WTC11 (cell line): ENCODE results near the gene LHPP. TPM values are rescaled to one million over a fixed set of nuclear protein-coding genes. Genes with fewer than 3 reads are reported as not detected.

Source experiments
- ATAC-seq: fragments of 200-7000 bp; cut with Tn5 transposase; 2 replicates; pipeline ENCODE4 v1.10.0; 2021; ENCODE audit warnings: mild to moderate bottlenecking, moderate library complexity
- CTCF ChIA-PET: fragments of 300-600 bp; sonication (Branson Sonifier 250); formaldehyde crosslinking; loops from one replicate; lab custom pipeline; 2021; ENCODE audit warnings: antibody characterized with exemption; lab: Charles Lee
- POLR2A ChIA-PET: fragments of 350-600 bp; sonication (Branson Sonifier 250); formaldehyde crosslinking; loops from one replicate; lab custom pipeline; 2021; ENCODE audit warnings: antibody characterized with exemption; lab: Charles Lee
- DNase-seq: peaks from one replicate; pipeline ENCODE4 v3.0.0; 2021; ENCODE audit warnings: low spot score
- H3K27ac Mint-ChIP-seq: 2 replicates; pipeline ENCODE4 v1.8.0; 2021; ENCODE audit warnings: mixed read lengths
- H3K27me3 Mint-ChIP-seq: 2 replicates; pipeline ENCODE4 v1.8.0; 2021; ENCODE audit warnings: low read depth, mild to moderate bottlenecking, moderate library complexity, mixed read lengths
- H3K36me3 Mint-ChIP-seq: 2 replicates; pipeline ENCODE4 v1.8.0; 2021; ENCODE audit warnings: mixed read lengths
- H3K4me1 Mint-ChIP-seq: 2 replicates; pipeline ENCODE4 v1.8.0; 2022; ENCODE audit warnings: mixed read lengths
- H3K4me3 Mint-ChIP-seq: 2 replicates; pipeline ENCODE4 v1.8.0; 2021; ENCODE audit warnings: mild to moderate bottlenecking, moderate library complexity, mixed read lengths
- H3K9me3 Mint-ChIP-seq: 2 replicates; pipeline ENCODE4 v1.8.0; 2021; ENCODE audit warnings: mixed read lengths
- ARID4B ChIP-seq: sonication (generic); formaldehyde crosslinking; IDR thresholded peaks from 2 replicates; pipeline ENCODE4 v1.8.0; 2023; ENCODE audit warnings: missing genetic modification reagents, mild to moderate bottlenecking, borderline replicate concordance
- CBFB ChIP-seq: sonication (generic); formaldehyde crosslinking; IDR thresholded peaks from 2 replicates; pipeline ENCODE4 v1.8.1; 2022; ENCODE audit warnings: mild to moderate bottlenecking, low read depth, missing genetic modification reagents
- CREB1 ChIP-seq: sonication (generic); formaldehyde crosslinking; IDR thresholded peaks from 2 replicates; pipeline ENCODE4 v1.8.0; 2023; ENCODE audit warnings: mild to moderate bottlenecking, missing genetic modification reagents
- CTCF ChIP-seq: fragments of 200-600 bp; IDR thresholded peaks from 2 replicates; pipeline ENCODE4 v1.8.0; 2022; ENCODE audit warnings: antibody characterized with exemption
- E2F5 ChIP-seq: sonication (generic); formaldehyde crosslinking; IDR thresholded peaks from 2 replicates; pipeline ENCODE4 v1.8.1; 2022; ENCODE audit warnings: mild to moderate bottlenecking, moderate library complexity, missing genetic modification reagents
- FOXP4 ChIP-seq: sonication (generic); formaldehyde crosslinking; IDR thresholded peaks from 2 replicates; pipeline ENCODE4 v1.8.0; 2022; ENCODE audit warnings: mild to moderate bottlenecking, missing genetic modification reagents
- GABPB1 ChIP-seq: sonication (generic); formaldehyde crosslinking; IDR thresholded peaks from 2 replicates; pipeline ENCODE4 v1.8.1; 2023; ENCODE audit warnings: mild to moderate bottlenecking, missing genetic modification reagents
- IRF2 ChIP-seq: sonication (generic); formaldehyde crosslinking; IDR thresholded peaks from 2 replicates; pipeline ENCODE4 v1.8.0; 2022; ENCODE audit warnings: low read depth, missing genetic modification reagents, borderline replicate concordance
- MLX ChIP-seq: sonication (generic); formaldehyde crosslinking; IDR thresholded peaks from 2 replicates; pipeline ENCODE4 v1.8.1; 2023; ENCODE audit warnings: mild to moderate bottlenecking, missing genetic modification reagents, moderate library complexity
- NFE2L1 ChIP-seq: sonication (generic); formaldehyde crosslinking; IDR thresholded peaks from 2 replicates; pipeline ENCODE4 v1.8.1; 2023; ENCODE audit warnings: missing genetic modification reagents
- PRDM15 ChIP-seq: sonication (generic); formaldehyde crosslinking; IDR thresholded peaks from 2 replicates; pipeline ENCODE4 v1.8.0; 2022; ENCODE audit warnings: missing genetic modification reagents
- TEAD1 ChIP-seq: sonication (generic); formaldehyde crosslinking; IDR thresholded peaks from 2 replicates; pipeline ENCODE4 v1.8.0; 2022; ENCODE audit warnings: mild to moderate bottlenecking, missing genetic modification reagents
- USF1 ChIP-seq: sonication (generic); formaldehyde crosslinking; IDR thresholded peaks from 2 replicates; pipeline ENCODE4 v1.8.0; 2022; ENCODE audit warnings: mild to moderate bottlenecking, missing genetic modification reagents
- ZNF138 ChIP-seq: sonication (generic); formaldehyde crosslinking; conservative IDR thresholded peaks from 2 replicates; pipeline ENCODE4 v1.8.1; 2022; ENCODE audit warnings: mild to moderate bottlenecking, moderate library complexity, missing genetic modification reagents
- ZNF263 ChIP-seq: sonication (generic); formaldehyde crosslinking; IDR thresholded peaks from 2 replicates; pipeline ENCODE4 v1.8.1; 2022; ENCODE audit warnings: low read depth, mild to moderate bottlenecking, moderate library complexity, missing genetic modification reagents
- ZSCAN18 ChIP-seq: fragments of 250-450 bp; sonication (Bioruptor Pico); IDR thresholded peaks from 2 replicates; pipeline ENCODE4 v2.1.2; 2022; ENCODE audit warnings: mild to moderate bottlenecking, moderate library complexity
- total RNA-seq: library from RNA; stranded (reverse); gene quantifications from 3 replicates; pipeline ENCODE4 v1.2.3, GENCODE V29; 2021

LHPP gene
- total RNA-seq, 1 experiment from 2014 or later: 33.2 TPM

GRCh38 chr10:124604214-124605000 lies 142.8 kb downstream of the LHPP start (continued):
- no peak for TF ChIP-seq PRDM15 (CRISPR knock-in tag)

GRCh38 chr10:124605001-124605370 lies 143.4 kb downstream of the LHPP start:
- DNase-seq: no peak
- no peaks in the 10 kb centered on the region for H3K27me3 Mint-ChIP-seq
- no peak overlapping the region for H3K4me3 Mint-ChIP-seq
- POLR2A ChIA-PET: no interaction called here
- no peak for TF ChIP-seq CTCF
- H3K4me1 Mint-ChIP-seq: no peaks in the 10 kb centered on the region
- CTCF ChIA-PET: interaction anchor here (2.1 kb wide), 1 partner anchor 136 kb away, joined by 12 read pairs; no protein-coding TSS in a partner anchor
- no peaks in the 10 kb centered on the region for H3K36me3 Mint-ChIP-seq
- ATAC-seq: no peak
- no peaks in the 10 kb centered on the region for H3K9me3 Mint-ChIP-seq
- no peak overlapping the region for H3K27ac Mint-ChIP-seq

- Mint-ChIP-seq H3K27ac (no peak overlapping the region), H3K4me1 (no peaks in the 10 kb centered on the region)
- POLR2A ChIA-PET: no interaction called here
Measured at GRCh38 chr10:124605481-124605855, 143.8 kb downstream of the LHPP start.

More at GRCh38 chr10:124605481-124605855, 143.8 kb downstream of the LHPP start:
- no peak for TF ChIP-seq USF1 (CRISPR knock-in tag)
- no peak for TF ChIP-seq TEAD1 (CRISPR knock-in tag)
- TF ChIP-seq CREB1 (CRISPR knock-in tag): no peak
- no peak for TF ChIP-seq ARID4B
- TF ChIP-seq FOXP4 (CRISPR knock-in tag): no peak
- no peak for TF ChIP-seq E2F5 (CRISPR knock-in tag)
- TF ChIP-seq MLX (CRISPR knock-in tag): no peak
- no peak for TF ChIP-seq GABPB1
- no peak for TF ChIP-seq NFE2L1
- no peak for TF ChIP-seq ZNF263 (CRISPR knock-in tag)
- TF ChIP-seq ZSCAN18 (CRISPR knock-in tag): no peak
- no peak for TF ChIP-seq CBFB (CRISPR knock-in tag)
- TF ChIP-seq ZNF138: no peak
- TF ChIP-seq IRF2: no peak
- TF ChIP-seq, all 79 proteins: peak for 0
- ATAC-seq (no peak), DNase-seq (no peak)
- no peaks in the 10 kb centered on the region for H3K9me3 Mint-ChIP-seq
- H3K4me3 Mint-ChIP-seq: no peak overlapping the region
- no peaks in the 10 kb centered on the region for H3K27me3 Mint-ChIP-seq
- CTCF ChIA-PET: interaction anchor here (2.1 kb wide), 1 partner anchor 135 kb away, joined by 12 read pairs; no protein-coding TSS in a partner anchor
- no peaks in the 10 kb centered on the region for H3K36me3 Mint-ChIP-seq
